H9 (cell line): ENCODE results near the gene SFMBT2. TPM values are rescaled to one million over a fixed set of nuclear protein-coding genes. Genes with fewer than 3 reads are reported as not detected.

Source experiments
- DNase-seq: peaks from one replicate; pipeline ENCODE4 v3.0.0-alpha.2; 2017
- H2AFZ ChIP-seq: one replicate; pipeline ENCODE4 v1.6.1; 2013; ENCODE audit warnings: mild to moderate bottlenecking, low read length, control low read depth, moderate library complexity
- H2AK5ac ChIP-seq: 2 replicates; pipeline ENCODE4 v1.6.1; 2013; ENCODE audit warnings: low read length, control low read depth, mixed read lengths; ENCODE audit not compliant: insufficient read length
- H2BK120ac ChIP-seq: one replicate; pipeline ENCODE4 v1.6.1; 2013; ENCODE audit warnings: low read depth, mild to moderate bottlenecking, low read length, control low read depth, inconsistent platforms; ENCODE audit not compliant: poor library complexity, severe bottlenecking
- H2BK12ac ChIP-seq: 2 replicates; pipeline ENCODE4 v1.6.1; 2013; ENCODE audit warnings: low read length, control low read depth, mixed read lengths, low read depth; ENCODE audit not compliant: insufficient read length
- H2BK15ac ChIP-seq: 2 replicates; pipeline ENCODE4 v1.6.1; 2013; ENCODE audit warnings: low read depth, low read length, control low read depth
- H2BK20ac ChIP-seq: one replicate; pipeline ENCODE4 v1.6.1; 2013; ENCODE audit warnings: low read depth, mild to moderate bottlenecking, low read length, control low read depth, inconsistent platforms; ENCODE audit not compliant: poor library complexity, severe bottlenecking
- H2BK5ac ChIP-seq: 2 replicates; pipeline ENCODE4 v1.6.1; 2013; ENCODE audit warnings: low read length, control low read depth, mixed read lengths; ENCODE audit not compliant: insufficient read length
- H3K14ac ChIP-seq: 2 replicates; pipeline ENCODE4 v1.6.1; 2013; ENCODE audit warnings: low read length, control low read depth; ENCODE audit not compliant: insufficient read depth
- H3K18ac ChIP-seq: 2 replicates; pipeline ENCODE4 v1.6.1; 2013; ENCODE audit warnings: low read depth, mild to moderate bottlenecking, mixed read lengths, low read length, control low read depth; ENCODE audit not compliant: insufficient read length
- H3K23ac ChIP-seq: 2 replicates; pipeline ENCODE4 v1.6.1; 2013; ENCODE audit warnings: low read length, control low read depth, mixed read lengths, low read depth; ENCODE audit not compliant: insufficient read length
- H3K23me2 ChIP-seq: 2 replicates; pipeline ENCODE4 v1.6.1; 2013; ENCODE audit warnings: low read depth, mild to moderate bottlenecking, mixed read lengths, low read length, control low read depth; ENCODE audit not compliant: insufficient read length, poor library complexity, severe bottlenecking
- H3K27ac ChIP-seq: 2 replicates; pipeline ENCODE4 v1.5.1; 2013; ENCODE audit warnings: low read length, control low read depth, mixed read lengths, low read depth; ENCODE audit not compliant: insufficient read length
- H3K27me3 ChIP-seq: 2 replicates; pipeline ENCODE4 v1.6.1; 2013; ENCODE audit warnings: low read length, control low read depth, inconsistent platforms; ENCODE audit not compliant: insufficient read depth
- H3K4ac ChIP-seq: 2 replicates; pipeline ENCODE4 v1.6.1; 2013; ENCODE audit warnings: low read depth, mild to moderate bottlenecking, control low read depth, inconsistent platforms, low read length, moderate library complexity
- H3K4me1 ChIP-seq: 2 replicates; pipeline ENCODE4 v1.6.1; 2013; ENCODE audit warnings: low read length, control low read depth, inconsistent platforms; ENCODE audit not compliant: insufficient read depth
- H3K4me2 ChIP-seq: 2 replicates; pipeline ENCODE4 v1.6.1; 2013; ENCODE audit warnings: low read length, control low read depth, mixed read lengths; ENCODE audit not compliant: insufficient read length, insufficient read depth
- H3K56ac ChIP-seq: 2 replicates; pipeline ENCODE4 v1.6.1; 2013; ENCODE audit warnings: low read depth, mild to moderate bottlenecking, mixed read lengths, low read length, control low read depth; ENCODE audit not compliant: insufficient read length
- H3K79me1 ChIP-seq: 2 replicates; pipeline ENCODE4 v1.6.1; 2013; ENCODE audit warnings: low read depth, mild to moderate bottlenecking, moderate library complexity, low read length, control low read depth, inconsistent platforms; ENCODE audit not compliant: insufficient read depth, poor library complexity, severe bottlenecking
- H3K79me2 ChIP-seq: 2 replicates; pipeline ENCODE4 v1.6.1; 2013; ENCODE audit warnings: low read length, control low read depth, inconsistent platforms; ENCODE audit not compliant: insufficient read depth
- H3K9ac ChIP-seq: 2 replicates; pipeline ENCODE4 v1.6.1; 2013; ENCODE audit warnings: low read length, control low read depth, mixed read lengths; ENCODE audit not compliant: insufficient read length; ENCODE audit errors: extremely low read depth
- H3K9me3 ChIP-seq: one replicate; pipeline ENCODE4 v1.6.1; 2013; ENCODE audit warnings: low read depth, low read length, inconsistent platforms; ENCODE audit not compliant: control insufficient read depth
- H3T11ph ChIP-seq: one replicate; pipeline ENCODE4 v1.6.1; 2013; ENCODE audit warnings: mild to moderate bottlenecking, low read length, control low read depth, inconsistent platforms
- H4K20me1 ChIP-seq: one replicate; pipeline ENCODE4 v1.6.1; 2013; ENCODE audit not compliant: control insufficient read depth, insufficient read length, insufficient read depth
- H4K5ac ChIP-seq: 2 replicates; pipeline ENCODE4 v1.6.1; 2013; ENCODE audit warnings: low read depth, mild to moderate bottlenecking, mixed read lengths, low read length, control low read depth; ENCODE audit not compliant: insufficient read length
- H4K8ac ChIP-seq: replicated peaks from 2 replicates; pipeline ENCODE4 v1.6.1; 2013; ENCODE audit warnings: low read length, control low read depth, mixed read lengths, low read depth; ENCODE audit not compliant: insufficient read length
- H4K91ac ChIP-seq: 2 replicates; pipeline ENCODE4 v1.6.1; 2013; ENCODE audit warnings: low read depth, mild to moderate bottlenecking, moderate library complexity, mixed read lengths, low read length, control low read depth; ENCODE audit not compliant: insufficient read length
- H3K27ac Mint-ChIP-seq, 3 experiments: 2 replicates in 2 of 3; 3 replicates in 1 of 3; pipeline ENCODE4 v1.8.0; 2020 to 2021; ENCODE audit warnings: mixed read lengths in 3 of 3, mild to moderate bottlenecking in 1 of 3, moderate library complexity in 1 of 3
- H3K27me3 Mint-ChIP-seq: 2 replicates; pipeline ENCODE4 v1.8.0; 2021; ENCODE audit warnings: low read depth, mild to moderate bottlenecking, moderate library complexity, mixed read lengths
- H3K36me3 Mint-ChIP-seq, 3 experiments: 2 replicates in 2 of 3; 3 replicates in 1 of 3; pipeline ENCODE4 v1.8.0; 2020 to 2021; ENCODE audit warnings: low read depth in 3 of 3, mixed read lengths in 3 of 3; ENCODE audit not compliant: insufficient read depth in 1 of 3
- H3K4me1 Mint-ChIP-seq, 2 experiments: 2 replicates each; pipeline ENCODE4 v1.8.0; 2020; ENCODE audit warnings: mixed read lengths in 2 of 2
- H3K4me3 Mint-ChIP-seq, 2 experiments: 2 replicates in 1 of 2; 3 replicates in 1 of 2; pipeline ENCODE4 v1.8.0; 2020 to 2021; ENCODE audit warnings: mild to moderate bottlenecking in 2 of 2, mixed read lengths in 2 of 2, moderate library complexity in 1 of 2
- H3K9me3 Mint-ChIP-seq, 2 experiments: 2 replicates in 1 of 2; 3 replicates in 1 of 2; pipeline ENCODE4 v1.8.0; 2020; ENCODE audit warnings: mild to moderate bottlenecking in 2 of 2, mixed read lengths in 2 of 2, moderate library complexity in 1 of 2
- WGBS: extraction: QIAGEN DNeasy Blood & Tissue Kit; methylation state at CpG from one replicate; pipeline ENCODE4 v1.1.7; 2013; ENCODE audit warnings: missing lambda C conversion rate, low lambda C conversion rate, mixed read lengths; ENCODE audit not compliant: insufficient read length; ENCODE audit errors: extremely low coverage; 5-methylcytosine and 5-hydroxymethylcytosine counted together
- total RNA-seq: library from RNA; stranded (reverse); gene quantifications from 2 replicates; pipeline ENCODE4 v1.2.1, GENCODE V29; 2021
- TF ChIP-seq, protein P1 (sequence below): fragments of 200-600 bp; sonication (generic); conservative IDR thresholded peaks from 3 replicates; pipeline ENCODE4 v1.8.0; 2021; ENCODE audit warnings: antibody characterized with exemption, mild to moderate bottlenecking

The SFMBT2 gene
- total RNA-seq, 1 experiment from 2014 or later = 5.3 TPM

DNA sequence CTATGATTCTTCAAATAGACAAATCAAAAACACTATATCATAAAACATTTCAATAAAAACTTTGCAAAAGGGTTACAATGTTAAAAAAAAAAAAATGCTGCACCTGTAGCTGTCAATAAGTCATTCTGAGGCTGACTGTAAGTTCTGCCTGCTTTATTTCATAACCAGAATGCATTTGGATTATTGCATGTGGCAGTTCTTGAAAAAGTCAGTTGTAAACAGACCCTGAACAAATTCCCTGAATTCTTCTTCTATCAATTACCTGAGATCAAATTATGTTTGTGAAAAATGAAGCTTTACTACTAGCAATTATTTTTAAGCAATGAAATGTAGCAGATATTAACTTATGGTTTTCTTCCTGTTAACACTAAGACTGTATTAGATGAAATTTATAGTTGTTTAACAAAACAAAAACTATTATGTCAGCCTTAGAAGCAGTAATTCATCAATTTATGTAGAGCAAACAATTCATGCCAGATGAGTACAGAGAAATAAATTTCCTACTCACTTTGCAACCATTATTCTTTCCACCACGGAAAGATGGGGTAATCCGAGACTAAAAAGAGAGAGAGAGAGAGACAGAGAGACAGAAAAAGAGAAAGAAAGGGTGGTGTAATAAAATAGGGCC, 107.8 kb downstream of the SFMBT2 start:
- H3K79me2 ChIP-seq = no peaks in the 10 kb centered on the region
- H4K5ac ChIP-seq = no peak overlapping the region
- no peak overlapping the region for H2AK5ac ChIP-seq
- H3K23ac ChIP-seq = no peak overlapping the region
- H3K4me1 ChIP-seq = no peaks in the 10 kb centered on the region; the same call in 1 of the 2 replicates
- no peak overlapping the region for H4K8ac ChIP-seq
- H2BK15ac ChIP-seq = no peak overlapping the region
- no peak for DNase-seq
- H3K9ac ChIP-seq = no peak overlapping the region
- H3K27ac Mint-ChIP-seq = no peak overlapping the region
- no peaks in the 10 kb centered on the region for H3K27me3 ChIP-seq
- no peak overlapping the region for H3K14ac ChIP-seq
- peaks cover 0 to 2% of the 10 kb centered on the region in 2 experiments; a peak in 1 of 5 replicates for H3K9me3 Mint-ChIP-seq
- H2BK120ac ChIP-seq = no peak overlapping the region
- no peak overlapping the region for H3K4ac ChIP-seq
- no peaks in the 10 kb centered on the region for H3K36me3 Mint-ChIP-seq
- H3K9me3 ChIP-seq = no peaks in the 10 kb centered on the region
- H3K4me1 Mint-ChIP-seq = peaks cover 19 to 20% of the 10 kb centered on the region in 2 experiments
- no peaks in the 10 kb centered on the region for H3K79me1 ChIP-seq
- H4K91ac ChIP-seq = no peak overlapping the region
- H3K56ac ChIP-seq = no peak overlapping the region
- H2BK12ac ChIP-seq = no peak overlapping the region
- no peak overlapping the region for H3K18ac ChIP-seq
- no peak overlapping the region for H3K27ac ChIP-seq
- no peak overlapping the region for H3T11ph ChIP-seq
- no CpG with 5 or more reads among the region's 2 CpGs for WGBS
- no peaks in the 10 kb centered on the region for H3K27me3 Mint-ChIP-seq
- no peak overlapping the region for H2AFZ ChIP-seq
- H3K23me2 ChIP-seq = no peaks in the 10 kb centered on the region
- H3K4me3 Mint-ChIP-seq = no peak overlapping the region
- no peaks in the 10 kb centered on the region for H4K20me1 ChIP-seq
- no peak overlapping the region for H3K4me2 ChIP-seq
- TF ChIP-seq, protein P1, sequence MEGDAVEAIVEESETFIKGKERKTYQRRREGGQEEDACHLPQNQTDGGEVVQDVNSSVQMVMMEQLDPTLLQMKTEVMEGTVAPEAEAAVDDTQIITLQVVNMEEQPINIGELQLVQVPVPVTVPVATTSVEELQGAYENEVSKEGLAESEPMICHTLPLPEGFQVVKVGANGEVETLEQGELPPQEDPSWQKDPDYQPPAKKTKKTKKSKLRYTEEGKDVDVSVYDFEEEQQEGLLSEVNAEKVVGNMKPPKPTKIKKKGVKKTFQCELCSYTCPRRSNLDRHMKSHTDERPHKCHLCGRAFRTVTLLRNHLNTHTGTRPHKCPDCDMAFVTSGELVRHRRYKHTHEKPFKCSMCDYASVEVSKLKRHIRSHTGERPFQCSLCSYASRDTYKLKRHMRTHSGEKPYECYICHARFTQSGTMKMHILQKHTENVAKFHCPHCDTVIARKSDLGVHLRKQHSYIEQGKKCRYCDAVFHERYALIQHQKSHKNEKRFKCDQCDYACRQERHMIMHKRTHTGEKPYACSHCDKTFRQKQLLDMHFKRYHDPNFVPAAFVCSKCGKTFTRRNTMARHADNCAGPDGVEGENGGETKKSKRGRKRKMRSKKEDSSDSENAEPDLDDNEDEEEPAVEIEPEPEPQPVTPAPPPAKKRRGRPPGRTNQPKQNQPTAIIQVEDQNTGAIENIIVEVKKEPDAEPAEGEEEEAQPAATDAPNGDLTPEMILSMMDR = no peak
- no peak overlapping the region for H2BK20ac ChIP-seq
- no peak overlapping the region for H2BK5ac ChIP-seq
